Measurements from ENCODE around the gene SLC2A13. TPM values are rescaled to one million over a fixed set of nuclear protein-coding genes. Genes with fewer than 3 reads are reported as not detected.

Gene SLC2A13
- total RNA-seq, 1 experiment from 2014 or later: 7.0 TPM

- H4K91ac ChIP-seq (ENCODE audit: insufficient read length, low read depth, low read length): no peak overlapping the region
- no peak overlapping the region for H4K5ac ChIP-seq (ENCODE audit: insufficient read length, low read depth, low read length)
- no peak overlapping the region for H3K14ac ChIP-seq (ENCODE audit: insufficient read depth, low read length)
- no peak overlapping the region for H3K27ac Mint-ChIP-seq
- no peaks in the 10 kb centered on the region for H3K79me2 ChIP-seq (ENCODE audit: insufficient read depth, low read length)
- H3K79me1 ChIP-seq (ENCODE audit: insufficient read depth, low read depth, low read length, poor library complexity, severe bottlenecking): no peaks in the 10 kb centered on the region
- H3K27ac ChIP-seq (ENCODE audit: insufficient read length, low read depth, low read length): no peak overlapping the region
- H3K4ac ChIP-seq (ENCODE audit: low read depth, low read length): no peak overlapping the region
- H3K9me3 ChIP-seq (ENCODE audit: control insufficient read depth, low read depth, low read length): no peaks in the 10 kb centered on the region
- no peaks in the 10 kb centered on the region for H3K27me3 ChIP-seq (ENCODE audit: insufficient read depth, low read length)
- no peak overlapping the region for H2AK5ac ChIP-seq (ENCODE audit: insufficient read length, low read length)
- H2BK20ac ChIP-seq (ENCODE audit: low read depth, low read length, poor library complexity, severe bottlenecking): no peak overlapping the region
- no peak for TF ChIP-seq CTCF (conservative IDR thresholded peaks at IDR 0.05)
- H3K9ac ChIP-seq (ENCODE audit: extremely low read depth, insufficient read length, low read length): no peak overlapping the region
- no peak overlapping the region for H3T11ph ChIP-seq (ENCODE audit: low read length)
- H2BK15ac ChIP-seq (ENCODE audit: low read depth, low read length): no peak overlapping the region
- no peak overlapping the region for H3K18ac ChIP-seq (ENCODE audit: insufficient read length, low read depth, low read length)
- H4K8ac ChIP-seq (replicated peaks; ENCODE audit: insufficient read length, low read depth, low read length): no peak overlapping the region
- H3K36me3 Mint-ChIP-seq (ENCODE audit: insufficient read depth in 1 of 3, low read depth in 3 of 3): peaks cover 0 to 6% (median 5%) of the 10 kb centered on the region in 3 experiments; a peak in 4 of 7 replicates
- H3K4me3 Mint-ChIP-seq: no peak overlapping the region
- WGBS (ENCODE audit: extremely low coverage, insufficient read length, low lambda C conversion rate): no CpG with 5 or more reads among the region's 1 CpG
- H3K23me2 ChIP-seq (ENCODE audit: insufficient read length, low read depth, low read length, poor library complexity, severe bottlenecking): no peaks in the 10 kb centered on the region
- H3K27me3 Mint-ChIP-seq (ENCODE audit: low read depth): no peaks in the 10 kb centered on the region
- no peaks in the 10 kb centered on the region; a peak in 1 of 5 replicates for H3K9me3 Mint-ChIP-seq
- H4K20me1 ChIP-seq (ENCODE audit: control insufficient read depth, insufficient read depth, insufficient read length): no peaks in the 10 kb centered on the region
- DNase-seq: no peak
- H2BK120ac ChIP-seq (ENCODE audit: low read depth, low read length, poor library complexity, severe bottlenecking): no peak overlapping the region
- H3K4me1 ChIP-seq (ENCODE audit: insufficient read depth, low read length): no peaks in the 10 kb centered on the region
- H2AFZ ChIP-seq (ENCODE audit: low read length): no peak overlapping the region
- H3K56ac ChIP-seq (ENCODE audit: insufficient read length, low read depth, low read length): no peak overlapping the region
- H2BK5ac ChIP-seq (ENCODE audit: insufficient read length, low read length): no peak overlapping the region
- H2BK12ac ChIP-seq (ENCODE audit: insufficient read length, low read depth, low read length): no peak overlapping the region
- no peak overlapping the region for H3K23ac ChIP-seq (ENCODE audit: insufficient read length, low read depth, low read length)
- H3K4me2 ChIP-seq (ENCODE audit: insufficient read depth, insufficient read length, low read length): no peak overlapping the region
- H3K4me1 Mint-ChIP-seq: peaks cover 2 to 6% of the 10 kb centered on the region in 2 experiments; a peak in 1 of 4 replicates
Observed at GRCh38 chr12:39868328-39868725, 237.6 kb downstream of the SLC2A13 start.
